CD14-positive monocyte (primary cell): ENCODE results near the gene FBXL13. TPM values are rescaled to one million over a fixed set of nuclear protein-coding genes. Genes with fewer than 3 reads are reported as not detected.

ENCODE experiments used
- DNase-seq, 3 donors: peaks; one replicate each; pipeline ENCODE4 v3.0.0-alpha.2; 2011 to 2022
- H2AFZ ChIP-seq: 2 replicates; pipeline ENCODE4 v1.6.0; 2012; ENCODE audit warnings: mild to moderate bottlenecking, low read depth, low read length, inconsistent platforms; ENCODE audit not compliant: insufficient read depth, poor library complexity, severe bottlenecking
- H3K27ac ChIP-seq, 2 donors: 1 replicate in 1 of 2; 2 replicates in 1 of 2; pipeline ENCODE4 v1.5.1; 2012 to 2013; ENCODE audit warnings: low read length in 2 of 2, control low read depth in 1 of 2, inconsistent platforms in 1 of 2, low read depth in 1 of 2, mild to moderate bottlenecking in 1 of 2
- H3K27me3 ChIP-seq, 2 donors: one replicate each; pipeline versions ENCODE4 v1.6.0 to v1.6.1; 2011 to 2013; ENCODE audit warnings: low read length in 2 of 2; ENCODE audit not compliant: control insufficient read depth in 2 of 2, insufficient read depth in 2 of 2
- H3K36me3 ChIP-seq, 2 donors: replicated peaks in 1 of 2; 1 replicate in 1 of 2; 2 replicates in 1 of 2; pipeline versions ENCODE4 v1.5.1 to v1.6.1; 2012 to 2013; ENCODE audit warnings: low read length in 2 of 2, control low read depth in 1 of 2, inconsistent platforms in 1 of 2, mild to moderate bottlenecking in 1 of 2; ENCODE audit not compliant: insufficient read depth in 2 of 2, control insufficient read depth in 1 of 2
- H3K4me1 ChIP-seq, 2 donors: 1 replicate in 1 of 2; 2 replicates in 1 of 2; pipeline versions ENCODE4 v1.5.1 to v1.6.1; 2012 to 2013; ENCODE audit warnings: low read length in 2 of 2, control low read depth in 1 of 2, inconsistent platforms in 1 of 2, mild to moderate bottlenecking in 1 of 2, moderate library complexity in 1 of 2; ENCODE audit not compliant: insufficient read depth in 2 of 2, control insufficient read depth in 1 of 2
- H3K4me2 ChIP-seq: replicated peaks from 2 replicates; pipeline ENCODE3; 2012; ENCODE audit warnings: low read length, moderate library complexity, mild to moderate bottlenecking; ENCODE audit not compliant: poor library complexity, severe bottlenecking; ENCODE audit errors: extremely low read depth
- H3K4me3 ChIP-seq, 3 experiments: fragments of 200-600 bp in 1 of 3; sonication (generic) in 1 of 3; replicated peaks in 1 of 3; 1 replicate in 2 of 3; 2 replicates in 1 of 3; pipeline ENCODE4 v1.5.1; 2011 to 2013; ENCODE audit warnings: low read length in 3 of 3, mild to moderate bottlenecking in 3 of 3, control low read depth in 2 of 3, low read depth in 2 of 3, inconsistent platforms in 1 of 3, moderate library complexity in 1 of 3
- H3K79me2 ChIP-seq: 2 replicates; pipeline ENCODE4 v1.6.0; 2012; ENCODE audit warnings: mild to moderate bottlenecking, control low read depth, inconsistent platforms, low read length, moderate library complexity; ENCODE audit not compliant: insufficient read depth
- H3K9ac ChIP-seq: 2 replicates; pipeline ENCODE4 v1.6.0; 2017; ENCODE audit warnings: low read length, mild to moderate bottlenecking; ENCODE audit not compliant: insufficient read depth, poor library complexity, severe bottlenecking
- H3K9me3 ChIP-seq, 2 donors: replicated peaks in 1 of 2; 1 replicate in 1 of 2; 2 replicates in 1 of 2; pipeline versions ENCODE4 v1.5.1 to v1.6.1; 2012 to 2013; ENCODE audit warnings: low read length in 2 of 2, control low read depth in 1 of 2; ENCODE audit not compliant: control insufficient read depth in 1 of 2, insufficient read depth in 1 of 2
- H4K20me1 ChIP-seq: 2 replicates; pipeline ENCODE4 v1.6.0; 2012; ENCODE audit warnings: mild to moderate bottlenecking, low read length, control low read depth, moderate library complexity; ENCODE audit not compliant: insufficient read depth
- H3K27ac Mint-ChIP-seq, 7 donors: one replicate each; pipeline ENCODE4 v1.8.0; 2020; ENCODE audit warnings: mild to moderate bottlenecking in 7 of 7, mixed read lengths in 7 of 7, moderate library complexity in 6 of 7, inconsistent platforms in 2 of 7
- H3K27me3 Mint-ChIP-seq, 3 donors: one replicate each; pipeline ENCODE4 v1.8.0; 2021 to 2022; ENCODE audit warnings: low read depth in 3 of 3, mild to moderate bottlenecking in 3 of 3, mixed read lengths in 3 of 3, moderate library complexity in 3 of 3, inconsistent platforms in 1 of 3
- H3K36me3 Mint-ChIP-seq, 2 donors: one replicate each; pipeline ENCODE4 v1.8.0; 2020; ENCODE audit warnings: mixed read lengths in 2 of 2, inconsistent platforms in 1 of 2, mild to moderate bottlenecking in 1 of 2
- H3K4me1 Mint-ChIP-seq: one replicate; pipeline ENCODE4 v1.8.0; 2020; ENCODE audit warnings: mild to moderate bottlenecking, mixed read lengths
- H3K4me3 Mint-ChIP-seq, 2 donors: one replicate each; pipeline ENCODE4 v1.8.0; 2020; ENCODE audit warnings: mild to moderate bottlenecking in 2 of 2, mixed read lengths in 2 of 2, moderate library complexity in 1 of 2
- H3K9me3 Mint-ChIP-seq, 7 donors: one replicate each; pipeline ENCODE4 v1.8.0; 2020 to 2022; ENCODE audit warnings: mixed read lengths in 7 of 7, mild to moderate bottlenecking in 6 of 7, moderate library complexity in 6 of 7, inconsistent platforms in 2 of 7
- CTCF ChIP-seq: fragments of 200-600 bp; IDR thresholded peaks from one replicate; pipeline ENCODE4 v1.8.0; 2022; ENCODE audit warnings: antibody characterized with exemption, mild to moderate bottlenecking
- WGBS: methylation state at CpG from one replicate; pipeline ENCODE4 v1.1.5; 2013; ENCODE audit warnings: missing lambda C conversion rate; ENCODE audit not compliant: insufficient coverage; 5-methylcytosine and 5-hydroxymethylcytosine counted together
- intact Hi-C, 2 donors: fragments of 100-400 bp; cut with micrococcal nuclease; formaldehyde crosslinking; loops; one replicate each; pipeline versions ENCODE4 v1.15.0 to v1.15.1; 2023
- polyA plus RNA-seq, 3 donors: library from polyadenylated mRNA; depleted of rRNA in 1 of 3; unstranded in 2 of 3; stranded (reverse) in 1 of 3; fragments of 300-500 nt in 2 of 3; fragments of >200 nt in 1 of 3; fragmentation: Illumina TruSeq in 2 of 3; gene quantifications; 1 replicate in 2 of 3; 2 replicates in 1 of 3; pipeline ENCODE4 v1.2.3, GENCODE V29; 2012 to 2021

Gene FBXL13
- polyA plus RNA-seq, 3 donors, result 0.05 TPM; not detected in 2

GRCh38 chr7:102849538-102849937, 225.1 kb downstream of the FBXL13 start:
- H3K27me3 ChIP-seq, result no peaks in the 10 kb centered on the region
- Mint-ChIP-seq H3K4me1 (peaks cover 4% of the 10 kb centered on the region), H3K27ac (peak overlapping the region in 2 of 7 donors; percentile 4 to 61), H3K36me3 (peaks cover 6 to 8% of the 10 kb centered on the region in 2 donors), H3K27me3 (no peaks in the 10 kb centered on the region), H3K9me3 (peaks cover 0 to 6% (median 0%) of the 10 kb centered on the region in 7 donors), H3K4me3 (no peak overlapping the region)
- no peak overlapping the region for H3K4me2 ChIP-seq
- no peak for DNase-seq
- no peak for TF ChIP-seq CTCF
- no peak overlapping the region for H2AFZ ChIP-seq
- H3K4me3 ChIP-seq, result no peak overlapping the region
- no peaks in the 10 kb centered on the region for H3K79me2 ChIP-seq
- no CpG with 5 or more reads among the region's 3 CpGs for WGBS
- no peaks in the 10 kb centered on the region for H3K9me3 ChIP-seq
- H3K9ac ChIP-seq, result no peak overlapping the region
- no peak overlapping the region for H3K27ac ChIP-seq
- no peaks in the 10 kb centered on the region for H3K36me3 ChIP-seq
- no peaks in the 10 kb centered on the region for H3K4me1 ChIP-seq
- intact Hi-C loops, result no loop called here
- H4K20me1 ChIP-seq, result no peaks in the 10 kb centered on the region

GRCh38 chr7:102849079-102849478, 225.5 kb downstream of the FBXL13 start:
- no peak overlapping the region for H3K4me3 ChIP-seq
- no peaks in the 10 kb centered on the region for H3K36me3 ChIP-seq
- no peaks in the 10 kb centered on the region for H3K27me3 ChIP-seq
- 100% methylated on average over 1 of the region's 5 CpGs for WGBS
- H3K27ac ChIP-seq, result no peak overlapping the region
- Mint-ChIP-seq H3K36me3 (peaks cover 6 to 8% of the 10 kb centered on the region in 2 donors), H3K4me3 (no peak overlapping the region), H3K9me3 (peaks cover 0 to 6% (median 0%) of the 10 kb centered on the region in 7 donors), H3K4me1 (peaks cover 6% of the 10 kb centered on the region), H3K27me3 (no peaks in the 10 kb centered on the region), H3K27ac (no peak overlapping the region)
- intact Hi-C loops, result no loop called here
- H3K4me1 ChIP-seq, result no peaks in the 10 kb centered on the region
- no peak overlapping the region for H2AFZ ChIP-seq
- H3K9ac ChIP-seq, result no peak overlapping the region
- H3K79me2 ChIP-seq, result no peaks in the 10 kb centered on the region
- TF ChIP-seq CTCF, result no peak
- H4K20me1 ChIP-seq, result no peaks in the 10 kb centered on the region
- DNase-seq, result no peak
- H3K4me2 ChIP-seq, result no peak overlapping the region
- H3K9me3 ChIP-seq, result no peaks in the 10 kb centered on the region
